GM12878 (cell line): ENCODE measurements around the gene PRRC2C. TPM values are rescaled to one million over a fixed set of nuclear protein-coding genes. Genes with fewer than 3 reads are reported as not detected.
A peak's percentile ranks its signal among the peaks of the same experiment; 100 is the strongest.

Experiments used
- ATAC-seq: fragments of 200-7000 bp; cut with Tn5 transposase; 3 replicates; pipeline ENCODE4 v1.9.1; 2020; ENCODE audit warnings: mild to moderate bottlenecking, moderate library complexity
- BruUV-seq: library from RNA; stranded (reverse); fragments of 400-500 nt; replicated peaks from 2 replicates; lab custom pipeline; 2021; lab: Mats Ljungman, UMichigan
- CTCF ChIA-PET: fragments of 300-600 bp; sonication (Branson Sonifier 250); formaldehyde crosslinking; extraction: SDS; loops from one replicate; lab custom pipeline; 2021; ENCODE audit warnings: inconsistent platforms; lab: Yijun Ruan, JAX
- POLR2A ChIA-PET: fragments of 350-600 bp; formaldehyde crosslinking; extraction: SDS; loops from one replicate; lab custom pipeline; 2021; ENCODE audit warnings: inconsistent platforms; lab: Charles Lee
- RAD21 ChIA-PET: fragments of 300-600 bp; sonication (Branson Sonifier 250); formaldehyde crosslinking; loops from one replicate; lab custom pipeline; 2023; ENCODE audit warnings: antibody characterized with exemption; ENCODE audit not compliant: unreplicated experiment; lab: Charles Lee
- SMC1A ChIA-PET: fragments of 300-600 bp; sonication (Branson Sonifier 250); formaldehyde crosslinking; loops from one replicate; lab custom pipeline; 2023; ENCODE audit not compliant: unreplicated experiment, uncharacterized antibody; lab: Charles Lee
- DNase-seq: peaks from one replicate; pipeline ENCODE4 v3.0.0-alpha.2; 2011; ENCODE audit warnings: low read depth, low spot score
- FAIRE-seq: peaks from 3 replicates; lab custom pipeline; 2011; peaks lifted over from hg19 to GRCh38; lab: Jason Lieb, UNC
- H2AFZ ChIP-seq: 2 replicates; pipeline ENCODE4 v1.6.0; 2011; ENCODE audit warnings: low read depth, low read length, control low read depth; ENCODE audit not compliant: control insufficient read depth
- H3K27ac ChIP-seq: 2 replicates; pipeline ENCODE4 v1.5.1; 2011; ENCODE audit warnings: control low read depth; ENCODE audit not compliant: control insufficient read depth, insufficient read depth
- H3K27me3 ChIP-seq, 2 experiments: replicated peaks in 1 of 2; 2 replicates each; pipeline versions ENCODE4 v1.6.0 to v1.6.1; 2011; ENCODE audit warnings: low read length in 1 of 2; ENCODE audit not compliant: control insufficient read depth in 2 of 2, insufficient read depth in 2 of 2
- H3K36me3 ChIP-seq, 2 experiments: 2 replicates each; pipeline ENCODE4 v1.5.1; 2011; ENCODE audit warnings: low read length in 1 of 2; ENCODE audit not compliant: control insufficient read depth in 2 of 2, insufficient read depth in 2 of 2
- H3K4me1 ChIP-seq: 2 replicates; pipeline ENCODE4 v1.6.1; 2011; ENCODE audit warnings: mild to moderate bottlenecking, low read length, moderate library complexity, mixed read lengths; ENCODE audit not compliant: control insufficient read depth, insufficient read depth
- H3K4me2 ChIP-seq: 2 replicates; pipeline ENCODE4 v1.6.0; 2011; ENCODE audit warnings: control low read depth; ENCODE audit not compliant: control insufficient read depth, insufficient read depth
- H3K4me3 ChIP-seq: fragments of 200-600 bp; sonication (generic); 2 replicates; pipeline ENCODE4 v1.5.1; 2016
- H3K79me2 ChIP-seq: 2 replicates; pipeline ENCODE4 v1.6.0; 2011; ENCODE audit warnings: low read length; ENCODE audit not compliant: control insufficient read depth, insufficient read depth
- H3K9ac ChIP-seq: 2 replicates; pipeline ENCODE4 v1.8.0; 2011; ENCODE audit warnings: low read length, control low read depth, mixed read lengths; ENCODE audit not compliant: control insufficient read depth, insufficient read depth
- H3K9me3 ChIP-seq: replicated peaks from 3 replicates; pipeline ENCODE4 v1.5.1; 2011; ENCODE audit warnings: mild to moderate bottlenecking, low read length; ENCODE audit not compliant: control insufficient read depth, insufficient read depth
- H4K20me1 ChIP-seq: 2 replicates; pipeline ENCODE4 v1.6.0; 2011; ENCODE audit not compliant: control insufficient read depth, insufficient read depth
- FOXM1 ChIP-seq: IDR thresholded peaks from 2 replicates; pipeline ENCODE4 v1.6.1; 2012; ENCODE audit warnings: low read depth, mild to moderate bottlenecking, inconsistent platforms, low read length, moderate library complexity
- JUNB ChIP-seq: IDR thresholded peaks from 2 replicates; pipeline ENCODE4 v1.6.1; 2016; ENCODE audit warnings: antibody characterized with exemption, mild to moderate bottlenecking
- MEF2B ChIP-seq: fragments of 450-650 bp; IDR thresholded peaks from 2 replicates; pipeline ENCODE4 v1.6.1; 2018; ENCODE audit warnings: mild to moderate bottlenecking, moderate library complexity; ENCODE audit not compliant: partially characterized antibody, poor library complexity, severe bottlenecking
- MYC ChIP-seq: IDR thresholded peaks from 2 replicates; pipeline ENCODE4 v1.6.1; 2011; ENCODE audit warnings: mild to moderate bottlenecking, low read length, moderate library complexity, inconsistent platforms; ENCODE audit not compliant: insufficient read depth, insufficient replicate concordance, insufficient read length, severe bottlenecking
- NBN ChIP-seq: fragments of 450-650 bp; IDR thresholded peaks from 2 replicates; pipeline ENCODE4 v1.6.1; 2016
- NR2F1 ChIP-seq: fragments of 450-650 bp; conservative IDR thresholded peaks from 2 replicates; pipeline ENCODE4 v1.6.1; 2017; ENCODE audit warnings: mild to moderate bottlenecking
- PAX8 ChIP-seq: fragments of 450-650 bp; IDR thresholded peaks from 2 replicates; pipeline ENCODE4 v1.6.1; 2017; ENCODE audit warnings: mild to moderate bottlenecking, moderate library complexity
- RUNX3 ChIP-seq: IDR thresholded peaks from 2 replicates; pipeline ENCODE4 v1.6.1; 2012; ENCODE audit warnings: low read length, inconsistent platforms
- SIN3A ChIP-seq: IDR thresholded peaks from 2 replicates; pipeline ENCODE4 v1.6.1; 2012; ENCODE audit warnings: low read depth, low read length, improper control_type of control experiment
- TCF7 ChIP-seq: IDR thresholded peaks from 2 replicates; pipeline ENCODE4 v1.6.1; 2014; ENCODE audit warnings: antibody characterized with exemption, borderline replicate concordance
- ZNF217 ChIP-seq: fragments of 450-650 bp; IDR thresholded peaks from 2 replicates; pipeline ENCODE4 v1.6.1; 2017; ENCODE audit warnings: antibody characterized with exemption, mild to moderate bottlenecking
- WGBS: methylation state at CpG from one replicate; pipeline ENCODE4 v1.1.6; 2016; ENCODE audit warnings: low lambda C conversion rate; ENCODE audit not compliant: insufficient replicate concordance, insufficient coverage; ENCODE audit errors: missing lambda C conversion rate; 5-methylcytosine and 5-hydroxymethylcytosine counted together
- in situ Hi-C: fragments of 300-500 bp; cut with MboI; formaldehyde crosslinking; loops from 9 replicates; pipeline ENCODE4 v1.14.3; 2018; ENCODE audit warnings: mixed read lengths
- intact Hi-C: fragments of 100-400 bp; cut with micrococcal nuclease; formaldehyde crosslinking; loops from one replicate; pipeline ENCODE4 v1.14.2; 2022; ENCODE audit not compliant: unreplicated experiment
- polyA plus RNA-seq, 11 experiments: library from polyadenylated mRNA; depleted of rRNA in 4 of 11; unstranded in 6 of 11; stranded (reverse) in 5 of 11; fragments of >200 nt; fragmentation: Nextera tagmentation in 4 of 11; fragmentation: Illumina TruSeq in 1 of 11; extraction: Ambion mirVana in 4 of 11; extraction: Trizol in 1 of 11; gene quantifications; 1 replicate in 1 of 11; 2 replicates in 10 of 11; pipeline versions ENCODE4 v1.2.1 to v1.2.3, GENCODE V29; 2011 to 2016; ENCODE audit warnings: inconsistent platforms in 2 of 11, missing spikeins in 2 of 11, low read depth in 1 of 11
- total RNA-seq, 4 experiments: library from RNA; depleted of rRNA in 3 of 4; stranded (reverse); fragments of >200 nt in 3 of 4; fragmentation: Illumina TruSeq in 1 of 4; extraction: Trizol in 1 of 4; gene quantifications; 2 replicates each; pipeline versions ENCODE4 v1.2.1 to v1.2.3, GENCODE V29; 2013 to 2021
- TF ChIP-seq, protein P1 (sequence below): fragments of 450-650 bp; formaldehyde crosslinking; IDR thresholded peaks from 2 replicates; pipeline ENCODE4 v1.5.0; 2022; ENCODE audit warnings: mild to moderate bottlenecking, missing genetic modification characterization
- TF ChIP-seq, protein P2 (sequence below): IDR thresholded peaks from 2 replicates; pipeline ENCODE4 v1.6.1; 2012; ENCODE audit warnings: low read depth, low read length, improper control_type of control experiment
- TF ChIP-seq, protein P3 (sequence below): fragments of 450-650 bp; IDR thresholded peaks from 2 replicates; pipeline ENCODE4 v1.6.1; 2018; ENCODE audit warnings: mild to moderate bottlenecking, low read depth, moderate library complexity; ENCODE audit not compliant: partially characterized antibody
- TF ChIP-seq, protein P4 (sequence below): IDR thresholded peaks from 2 replicates; pipeline ENCODE4 v1.6.1; 2012; ENCODE audit warnings: low read length, inconsistent platforms

PRRC2C gene
- total and polyA plus RNA-seq, 10 of the 15 experiments (the other 5 are each of a cell fraction or from before 2014, with no cell fraction given) = 53.4 to 182 (median 91.8) TPM

DNA sequence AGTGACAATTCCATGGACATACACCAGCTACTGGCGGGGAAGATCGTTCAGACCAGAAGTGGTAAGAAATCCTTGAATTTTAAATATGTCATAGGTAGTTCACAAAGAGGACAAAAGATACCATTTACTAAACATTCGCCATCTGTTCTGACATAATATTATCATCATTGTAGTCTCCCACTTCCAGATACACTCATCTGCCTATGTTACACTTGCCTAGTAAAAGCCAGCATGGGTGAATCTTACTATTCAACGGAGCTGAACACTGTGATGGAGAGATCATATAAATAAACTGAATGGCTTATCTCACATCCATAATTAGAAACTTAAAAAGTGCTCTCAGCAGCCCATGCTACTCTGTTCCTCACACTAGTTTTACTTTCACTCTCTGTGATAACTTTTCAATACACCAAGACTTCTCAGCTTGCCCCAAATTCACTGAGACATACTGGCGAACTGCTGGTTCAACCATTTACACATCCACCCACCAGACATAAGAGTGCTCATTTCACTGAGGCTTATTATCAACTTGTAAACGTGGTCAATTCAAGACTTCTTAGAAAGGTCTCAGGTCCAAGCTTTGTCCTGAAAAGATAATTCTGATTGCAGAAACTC is 463 bp upstream of the PRRC2C start:
- SMC1A ChIA-PET = interaction anchor here (0.7 to 4.6 kb wide), 29 partner anchors 8 to 501 kb away, joined by 3 to 22 read pairs (median 4); partner anchors contain the start of genes METTL13 and VAMP4
- H3K79me2 ChIP-seq = peaks cover 47% of the 10 kb centered on the region
- H3K4me2 ChIP-seq = peak overlapping the region; percentile 23
- DNase-seq (no peak), FAIRE-seq (no peak), ATAC-seq (peak; percentile 68)
- H3K4me3 ChIP-seq = peak overlapping the region; percentile 92
- no peaks in the 10 kb centered on the region for H3K9me3 ChIP-seq
- WGBS = 1% methylated on average over 6 of the region's 6 CpGs
- intact Hi-C loops (loop anchor here (2.0 to 10.0 kb wide), 5 partner anchors 230 to 1410 kb away; partner anchors contain the start of genes KIFAP3, METTL13, SUCO and VAMP4), in situ Hi-C loops (no loop called here)
- CTCF ChIA-PET = interaction anchor here (0.6 to 3.7 kb wide), 46 partner anchors 8 to 809 kb away, joined by 3 to 27 read pairs (median 4); partner anchors contain the start of genes FMO4, MYOCOS and VAMP4
- H3K4me1 ChIP-seq = no peaks in the 10 kb centered on the region; the same call in 1 of the 2 replicates
- H3K27ac ChIP-seq = peak overlapping the region; percentile 98
- H4K20me1 ChIP-seq = peaks cover 6% of the 10 kb centered on the region
- POLR2A ChIA-PET = interaction anchor here (0.6 to 2.3 kb wide), 8 partner anchors 22 to 298 kb away, joined by 3 to 10 read pairs (median 4); partner anchors contain the start of genes FMO4 and VAMP4
- H3K36me3 ChIP-seq = no peaks in the 10 kb centered on the region
- peak overlapping the region; percentile 97 for H2AFZ ChIP-seq
- RAD21 ChIA-PET = interaction anchor here (0.7 to 2.1 kb wide), 25 partner anchors 8 to 366 kb away, joined by 3 to 15 read pairs (median 4); partner anchors contain the start of genes FMO4 and VAMP4
- H3K27me3 ChIP-seq = no peaks in the 10 kb centered on the region
- BruUV-seq = TSS peak; percentile 90
- peak overlapping the region; percentile 98 for H3K9ac ChIP-seq
- TF ChIP-seq TCF7 (no peak), ZNF217 (no peak), SIN3A (no peak; the same call in 1 of the 2 replicates), RUNX3 (no peak), MEF2B (peak; percentile 11), NR2F1 (no peak), MYC (no peak), FOXM1 (no peak), PAX8 (no peak), JUNB (no peak), NBN (peak; percentile 86)
- TF ChIP-seq, protein P1, sequence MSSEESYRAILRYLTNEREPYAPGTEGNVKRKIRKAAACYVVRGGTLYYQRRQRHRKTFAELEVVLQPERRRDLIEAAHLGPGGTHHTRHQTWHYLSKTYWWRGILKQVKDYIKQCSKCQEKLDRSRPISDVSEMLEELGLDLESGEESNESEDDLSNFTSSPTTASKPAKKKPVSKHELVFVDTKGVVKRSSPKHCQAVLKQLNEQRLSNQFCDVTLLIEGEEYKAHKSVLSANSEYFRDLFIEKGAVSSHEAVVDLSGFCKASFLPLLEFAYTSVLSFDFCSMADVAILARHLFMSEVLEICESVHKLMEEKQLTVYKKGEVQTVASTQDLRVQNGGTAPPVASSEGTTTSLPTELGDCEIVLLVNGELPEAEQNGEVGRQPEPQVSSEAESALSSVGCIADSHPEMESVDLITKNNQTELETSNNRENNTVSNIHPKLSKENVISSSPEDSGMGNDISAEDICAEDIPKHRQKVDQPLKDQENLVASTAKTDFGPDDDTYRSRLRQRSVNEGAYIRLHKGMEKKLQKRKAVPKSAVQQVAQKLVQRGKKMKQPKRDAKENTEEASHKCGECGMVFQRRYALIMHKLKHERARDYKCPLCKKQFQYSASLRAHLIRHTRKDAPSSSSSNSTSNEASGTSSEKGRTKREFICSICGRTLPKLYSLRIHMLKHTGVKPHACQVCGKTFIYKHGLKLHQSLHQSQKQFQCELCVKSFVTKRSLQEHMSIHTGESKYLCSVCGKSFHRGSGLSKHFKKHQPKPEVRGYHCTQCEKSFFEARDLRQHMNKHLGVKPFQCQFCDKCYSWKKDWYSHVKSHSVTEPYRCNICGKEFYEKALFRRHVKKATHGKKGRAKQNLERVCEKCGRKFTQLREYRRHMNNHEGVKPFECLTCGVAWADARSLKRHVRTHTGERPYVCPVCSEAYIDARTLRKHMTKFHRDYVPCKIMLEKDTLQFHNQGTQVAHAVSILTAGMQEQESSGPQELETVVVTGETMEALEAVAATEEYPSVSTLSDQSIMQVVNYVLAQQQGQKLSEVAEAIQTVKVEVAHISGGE (CRISPR knock-in tag) = no peak
- TF ChIP-seq, protein P2, sequence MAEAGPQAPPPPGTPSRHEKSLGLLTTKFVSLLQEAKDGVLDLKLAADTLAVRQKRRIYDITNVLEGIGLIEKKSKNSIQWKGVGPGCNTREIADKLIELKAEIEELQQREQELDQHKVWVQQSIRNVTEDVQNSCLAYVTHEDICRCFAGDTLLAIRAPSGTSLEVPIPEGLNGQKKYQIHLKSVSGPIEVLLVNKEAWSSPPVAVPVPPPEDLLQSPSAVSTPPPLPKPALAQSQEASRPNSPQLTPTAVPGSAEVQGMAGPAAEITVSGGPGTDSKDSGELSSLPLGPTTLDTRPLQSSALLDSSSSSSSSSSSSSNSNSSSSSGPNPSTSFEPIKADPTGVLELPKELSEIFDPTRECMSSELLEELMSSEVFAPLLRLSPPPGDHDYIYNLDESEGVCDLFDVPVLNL = no peak
- TF ChIP-seq, protein P3, sequence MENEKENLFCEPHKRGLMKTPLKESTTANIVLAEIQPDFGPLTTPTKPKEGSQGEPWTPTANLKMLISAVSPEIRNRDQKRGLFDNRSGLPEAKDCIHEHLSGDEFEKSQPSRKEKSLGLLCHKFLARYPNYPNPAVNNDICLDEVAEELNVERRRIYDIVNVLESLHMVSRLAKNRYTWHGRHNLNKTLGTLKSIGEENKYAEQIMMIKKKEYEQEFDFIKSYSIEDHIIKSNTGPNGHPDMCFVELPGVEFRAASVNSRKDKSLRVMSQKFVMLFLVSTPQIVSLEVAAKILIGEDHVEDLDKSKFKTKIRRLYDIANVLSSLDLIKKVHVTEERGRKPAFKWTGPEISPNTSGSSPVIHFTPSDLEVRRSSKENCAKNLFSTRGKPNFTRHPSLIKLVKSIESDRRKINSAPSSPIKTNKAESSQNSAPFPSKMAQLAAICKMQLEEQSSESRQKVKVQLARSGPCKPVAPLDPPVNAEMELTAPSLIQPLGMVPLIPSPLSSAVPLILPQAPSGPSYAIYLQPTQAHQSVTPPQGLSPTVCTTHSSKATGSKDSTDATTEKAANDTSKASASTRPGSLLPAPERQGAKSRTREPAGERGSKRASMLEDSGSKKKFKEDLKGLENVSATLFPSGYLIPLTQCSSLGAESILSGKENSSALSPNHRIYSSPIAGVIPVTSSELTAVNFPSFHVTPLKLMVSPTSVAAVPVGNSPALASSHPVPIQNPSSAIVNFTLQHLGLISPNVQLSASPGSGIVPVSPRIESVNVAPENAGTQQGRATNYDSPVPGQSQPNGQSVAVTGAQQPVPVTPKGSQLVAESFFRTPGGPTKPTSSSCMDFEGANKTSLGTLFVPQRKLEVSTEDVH = no peak
- TF ChIP-seq, protein P4, sequence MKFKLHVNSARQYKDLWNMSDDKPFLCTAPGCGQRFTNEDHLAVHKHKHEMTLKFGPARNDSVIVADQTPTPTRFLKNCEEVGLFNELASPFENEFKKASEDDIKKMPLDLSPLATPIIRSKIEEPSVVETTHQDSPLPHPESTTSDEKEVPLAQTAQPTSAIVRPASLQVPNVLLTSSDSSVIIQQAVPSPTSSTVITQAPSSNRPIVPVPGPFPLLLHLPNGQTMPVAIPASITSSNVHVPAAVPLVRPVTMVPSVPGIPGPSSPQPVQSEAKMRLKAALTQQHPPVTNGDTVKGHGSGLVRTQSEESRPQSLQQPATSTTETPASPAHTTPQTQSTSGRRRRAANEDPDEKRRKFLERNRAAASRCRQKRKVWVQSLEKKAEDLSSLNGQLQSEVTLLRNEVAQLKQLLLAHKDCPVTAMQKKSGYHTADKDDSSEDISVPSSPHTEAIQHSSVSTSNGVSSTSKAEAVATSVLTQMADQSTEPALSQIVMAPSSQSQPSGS = peak; percentile 26; the same call in 1 of the 2 replicates
